ENCODE results near the gene RIPK4. TPM values are rescaled to one million over a fixed set of nuclear protein-coding genes. Genes with fewer than 3 reads are reported as not detected.
"Not testable (repeated sequence)": the region's sequence is repeated elsewhere in the genome, so short reads cannot be mapped to it uniquely, and the experiment has no call there.

RIPK4 gene
- total RNA-seq, 1 donor from 2014 or later: 28.9 TPM

GRCh38 chr21:41698071-41698470 lies 68.8 kb downstream of the RIPK4 start:
- DNase-seq (ENCODE audit: low spot score, unreplicated experiment): no peak
- no peak overlapping the region for H3K4me3 Mint-ChIP-seq (ENCODE audit: low read depth)
- H3K36me3 Mint-ChIP-seq (ENCODE audit: insufficient read depth): no peaks in the 10 kb centered on the region
- H3K27ac Mint-ChIP-seq: no peak overlapping the region
- H3K27me3 Mint-ChIP-seq: no peaks in the 10 kb centered on the region
- no peak for TF ChIP-seq CTCF (IDR thresholded peaks at IDR 0.05; ENCODE audit: unreplicated experiment)
- peaks cover 7% of the 10 kb centered on the region for H3K9me3 Mint-ChIP-seq (ENCODE audit: low read depth)
- peaks cover 4% of the 10 kb centered on the region for H3K4me1 Mint-ChIP-seq (ENCODE audit: low read depth)

- no peak for DNase-seq (ENCODE audit: low spot score, unreplicated experiment)
- Mint-ChIP-seq H3K27ac (no peak overlapping the region), H3K4me3 (ENCODE audit: low read depth) (no peak overlapping the region), H3K27me3 (peaks cover 5% of the 10 kb centered on the region), H3K4me1 (ENCODE audit: low read depth) (peaks cover 2% of the 10 kb centered on the region), H3K36me3 (ENCODE audit: insufficient read depth) (no peaks in the 10 kb centered on the region), H3K9me3 (ENCODE audit: low read depth) (peaks cover 6% of the 10 kb centered on the region)
- TF ChIP-seq CTCF (IDR thresholded peaks at IDR 0.05; ENCODE audit: unreplicated experiment): no peak
Measured at GRCh38 chr21:41695513-41695912, 71.3 kb downstream of the RIPK4 start.

GRCh38 chr21:41694042-41694441 lies 72.8 kb downstream of the RIPK4 start:
- not testable (repeated sequence) for H3K36me3 Mint-ChIP-seq (ENCODE audit: insufficient read depth); DNase-seq (ENCODE audit: low spot score, unreplicated experiment); H3K4me1 Mint-ChIP-seq (ENCODE audit: low read depth); H3K9me3 Mint-ChIP-seq (ENCODE audit: low read depth); H3K27ac Mint-ChIP-seq; H3K27me3 Mint-ChIP-seq; H3K4me3 Mint-ChIP-seq (ENCODE audit: low read depth)

- Mint-ChIP-seq H3K4me3 (ENCODE audit: low read depth) (no peak overlapping the region), H3K4me1 (ENCODE audit: low read depth) (peaks cover 2% of the 10 kb centered on the region), H3K27ac (no peak overlapping the region), H3K9me3 (ENCODE audit: low read depth) (peaks cover 4% of the 10 kb centered on the region), H3K36me3 (ENCODE audit: insufficient read depth) (no peaks in the 10 kb centered on the region), H3K27me3 (peaks cover 5% of the 10 kb centered on the region)
- no peak for DNase-seq (ENCODE audit: low spot score, unreplicated experiment)
- TF ChIP-seq CTCF (IDR thresholded peaks at IDR 0.05; ENCODE audit: unreplicated experiment): no peak
Measured at GRCh38 chr21:41692185-41692565, 74.7 kb downstream of the RIPK4 start.

GRCh38 chr21:41691205-41692184 lies 75.4 kb downstream of the RIPK4 start:
- peaks cover 2% of the 10 kb centered on the region for H3K4me1 Mint-ChIP-seq (ENCODE audit: low read depth)
- DNase-seq (ENCODE audit: low spot score, unreplicated experiment): no peak
- no peaks in the 10 kb centered on the region for H3K36me3 Mint-ChIP-seq (ENCODE audit: insufficient read depth)
- TF ChIP-seq CTCF (IDR thresholded peaks at IDR 0.05; ENCODE audit: unreplicated experiment): no peak
- peaks cover 5% of the 10 kb centered on the region for H3K27me3 Mint-ChIP-seq
- no peak overlapping the region for H3K27ac Mint-ChIP-seq
- H3K9me3 Mint-ChIP-seq (ENCODE audit: low read depth): peaks cover 4% of the 10 kb centered on the region
- no peak overlapping the region for H3K4me3 Mint-ChIP-seq (ENCODE audit: low read depth)

Small RNA genes within 50 kb of the gene (microRNA-seq; reads per million reads assigned to microRNA genes)
- 2.4 reads per million for gene MIR6814 (ENCODE audit: borderline number of aligned reads, unreplicated experiment)

Other genes with a start within 250 kb of the RIPK4 start
- 14.0 and 16.2 TPM in 2 replicates for gene PRDM15, start 112.3 kb upstream of the RIPK4 start, total RNA-seq
- gene C2CD2, start 187.0 kb upstream of the RIPK4 start, total RNA-seq: 24.8 and 26.3 TPM in 2 replicates
- gene ZBTB21, start 243.3 kb upstream of the RIPK4 start, total RNA-seq: 15.7 and 18.6 TPM in 2 replicates

Data from progenitor cell of endocrine pancreas (in vitro differentiated cells).